OCI-LY1 (cell line): ENCODE results near the gene SLC35G6.

ENCODE experiments used
- CTCF ChIP-seq: fragments of 200-600 bp; sonication (generic), shearing (Covaris generic); IDR thresholded peaks from 2 replicates; pipeline ENCODE4 v1.5.1; 2017; ENCODE audit warnings: mild to moderate bottlenecking, antibody characterized with exemption, low read length, moderate library complexity, mixed read lengths
- EZH2 ChIP-seq: fragments of 200-600 bp; sonication (generic), shearing (Covaris generic); IDR thresholded peaks from 2 replicates; pipeline ENCODE4 v1.8.0; 2017; ENCODE audit warnings: borderline replicate concordance, mixed run types, mild to moderate bottlenecking, antibody characterized with exemption, low read length, moderate library complexity, mixed read lengths

- no peak for TF ChIP-seq CTCF
- no peak for TF ChIP-seq EZH2
These were observed 31.7 kb downstream of the SLC35G6 start for GRCh38 chr17:7512824-7513540.
